Heart right ventricle (tissue), 16 donors: Measurements from ENCODE around the gene SFI1. TPM values are rescaled to one million over a fixed set of nuclear protein-coding genes. Genes with fewer than 3 reads are reported as not detected.

Source experiments
- ATAC-seq, 8 donors: fragments of 200-7000 bp; cut with Tn5 transposase; one replicate each; pipeline ENCODE4 v1.9.1; 2020; ENCODE audit warnings: mild to moderate bottlenecking in 8 of 8, moderate library complexity in 8 of 8, moderate number of reproducible peaks in 1 of 8
- DNase-seq, 2 donors: peaks; one replicate each; pipeline ENCODE4 v3.0.0-alpha.2; 2020
- H3K27ac ChIP-seq, 10 donors: fragments of 200-600 bp; sonication (generic) in 2 of 10; one replicate each; pipeline versions ENCODE4 v1.5.0 to v1.8.0; 2020 to 2022; ENCODE audit warnings: mild to moderate bottlenecking in 3 of 10
- H3K27me3 ChIP-seq, 7 donors: fragments of 200-600 bp; one replicate each; pipeline ENCODE4 v1.8.0; 2021 to 2022; ENCODE audit warnings: mild to moderate bottlenecking in 2 of 7
- H3K36me3 ChIP-seq, 9 donors: fragments of 200-600 bp; sonication (generic) in 1 of 9; one replicate each; pipeline versions ENCODE4 v1.5.0 to v1.8.0; 2020 to 2022; ENCODE audit warnings: mild to moderate bottlenecking in 2 of 9
- H3K4me1 ChIP-seq, 9 donors: fragments of 200-600 bp; sonication (generic) in 1 of 9; one replicate each; pipeline versions ENCODE4 v1.5.0 to v1.8.0; 2020 to 2022; ENCODE audit warnings: mild to moderate bottlenecking in 4 of 9
- H3K4me3 ChIP-seq, 10 donors: fragments of 200-600 bp; sonication (generic) in 2 of 10; one replicate each; pipeline versions ENCODE4 v1.5.0 to v1.8.0; 2020 to 2022; ENCODE audit warnings: mild to moderate bottlenecking in 7 of 10, moderate library complexity in 2 of 10
- H3K9me3 ChIP-seq, 11 donors: fragments of 200-600 bp in 10 of 11; sonication (generic) in 2 of 11; one replicate each; pipeline versions ENCODE4 v1.5.0 to v1.8.0; 2013 to 2022; ENCODE audit warnings: mild to moderate bottlenecking in 2 of 11, control low read depth in 1 of 11, moderate library complexity in 1 of 11
- WGBS, 2 donors: extraction: QIAGEN DNeasy Blood & Tissue Kit; methylation state at CpG; one replicate each; pipeline ENCODE4 v1.1.7; 2013; ENCODE audit warnings: inconsistent platforms in 1 of 2; 5-methylcytosine and 5-hydroxymethylcytosine counted together
- intact Hi-C, 10 donors: fragments of 100-400 bp; cut with DNase I; formaldehyde crosslinking; loops; one replicate each; pipeline versions ENCODE4 v1.11.1 to v1.14.2; 2022
- polyA plus RNA-seq, 2 donors: library from polyadenylated mRNA; stranded (reverse); fragments of 200-250 nt; gene quantifications; one replicate each; pipeline ENCODE4 v1.2.3, GENCODE V29; 2013
- total RNA-seq, 10 donors: library from RNA; stranded (reverse); fragmentation: NEBNext Ultra II Directional in 3 of 10; extraction: Animal tissue kit (Norgen Biotek cat#: 25700) in 3 of 10; gene quantifications; one replicate each; pipeline versions ENCODE4 v1.2.1 to v1.2.4, GENCODE V29; 2021 to 2023
- TF ChIP-seq, protein P1 (sequence below), 9 donors: fragments of 200-600 bp; sonication (generic) in 2 of 9; IDR thresholded peaks; one replicate each; pipeline versions ENCODE4 v1.5.0 to v1.8.0; 2021 to 2022; ENCODE audit warnings: antibody characterized with exemption in 9 of 9, mild to moderate bottlenecking in 5 of 9, moderate library complexity in 1 of 9
- donor health status: Arrhythmogenic right ventricular cardiomyopathy.
- donor health status: ischemic (EF 13 %, LVEDD 7.1; RV severe dilation, severe dysfunction).
- donor health status: healthy with polysubstance abuse.
- donor health status: DM: no; HTN: yes; CAD: no.
- donor health status: DM: no; HTN: no; CAD: no.
- donor health status: ischemic (EF 25% LVEDD 6.9; RV normal size, moderate dysfunction).
- donor health status: ischemic (EF 25% LVEDD 5.7; RV mildly dilated, moderate dysfunction).
- donor health status: healthy.
- donor health status: DM: yes; HTN: yes; CAD: no.
- donor health status: Ischemic cardiomyopathy.
- donor health status: ischemic (EF 35%, LVEDD 5.7; RV mildly dilated, moderate dysfunction).
- donor health status: nonischemic (EF 11% LVEDD 7.7; RV severe dilation, severe dysfunction).
- donor health status: DM: yes; HTN: yes; CAD: no.
- donor health status: PGD.
- donor health status: ischemic (EF 29% LVEDD 5.4; RV normal size, mild dysfunction).
- donor health status: nonischemic (EF 23%, LVEDD 6.1; RV moderate dilation, normal function).

SFI1 gene
- total and polyA plus RNA-seq, 12 donors, result 4.7 to 20.1 (median 7.3) TPM

DNA sequence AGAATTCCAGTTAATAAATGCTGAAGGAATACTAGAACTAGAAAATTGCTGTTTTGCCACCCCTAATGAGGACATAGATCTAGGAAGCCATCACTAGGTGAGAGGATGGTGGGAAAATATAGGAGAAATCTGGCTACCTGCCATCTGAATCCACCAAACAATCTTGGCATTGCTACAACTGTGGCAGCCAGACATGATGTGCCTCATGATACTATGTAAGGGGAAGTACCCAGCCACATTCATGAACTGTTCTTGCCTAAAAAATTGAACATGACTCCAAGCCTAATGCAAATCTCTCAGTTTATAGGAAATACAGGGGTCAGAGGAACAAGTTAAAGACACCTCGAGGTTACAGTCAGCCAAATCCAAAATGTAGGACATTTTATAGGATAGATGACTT lies 72.8 kb downstream of the SFI1 start:
- Histone ChIP-seq H3K4me3 (no peak overlapping the region), H3K9me3 (no peaks in the 10 kb centered on the region), H3K27me3 (no peaks in the 10 kb centered on the region), H3K27ac (no peak overlapping the region), H3K4me1 (no peaks in the 10 kb centered on the region), H3K36me3 (peaks cover 0 to 54% (median 0%) of the 10 kb centered on the region in 9 donors)
- no peak for DNase-seq
- TF ChIP-seq, protein P1, sequence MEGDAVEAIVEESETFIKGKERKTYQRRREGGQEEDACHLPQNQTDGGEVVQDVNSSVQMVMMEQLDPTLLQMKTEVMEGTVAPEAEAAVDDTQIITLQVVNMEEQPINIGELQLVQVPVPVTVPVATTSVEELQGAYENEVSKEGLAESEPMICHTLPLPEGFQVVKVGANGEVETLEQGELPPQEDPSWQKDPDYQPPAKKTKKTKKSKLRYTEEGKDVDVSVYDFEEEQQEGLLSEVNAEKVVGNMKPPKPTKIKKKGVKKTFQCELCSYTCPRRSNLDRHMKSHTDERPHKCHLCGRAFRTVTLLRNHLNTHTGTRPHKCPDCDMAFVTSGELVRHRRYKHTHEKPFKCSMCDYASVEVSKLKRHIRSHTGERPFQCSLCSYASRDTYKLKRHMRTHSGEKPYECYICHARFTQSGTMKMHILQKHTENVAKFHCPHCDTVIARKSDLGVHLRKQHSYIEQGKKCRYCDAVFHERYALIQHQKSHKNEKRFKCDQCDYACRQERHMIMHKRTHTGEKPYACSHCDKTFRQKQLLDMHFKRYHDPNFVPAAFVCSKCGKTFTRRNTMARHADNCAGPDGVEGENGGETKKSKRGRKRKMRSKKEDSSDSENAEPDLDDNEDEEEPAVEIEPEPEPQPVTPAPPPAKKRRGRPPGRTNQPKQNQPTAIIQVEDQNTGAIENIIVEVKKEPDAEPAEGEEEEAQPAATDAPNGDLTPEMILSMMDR (IDR thresholded peaks at IDR 0.05), result no peak
- WGBS, 2 donors, result 91 to 92% methylated on average over 1 of the region's 1 CpG
- intact Hi-C loops, result no loop called here
- ATAC-seq, result no peak

DNA sequence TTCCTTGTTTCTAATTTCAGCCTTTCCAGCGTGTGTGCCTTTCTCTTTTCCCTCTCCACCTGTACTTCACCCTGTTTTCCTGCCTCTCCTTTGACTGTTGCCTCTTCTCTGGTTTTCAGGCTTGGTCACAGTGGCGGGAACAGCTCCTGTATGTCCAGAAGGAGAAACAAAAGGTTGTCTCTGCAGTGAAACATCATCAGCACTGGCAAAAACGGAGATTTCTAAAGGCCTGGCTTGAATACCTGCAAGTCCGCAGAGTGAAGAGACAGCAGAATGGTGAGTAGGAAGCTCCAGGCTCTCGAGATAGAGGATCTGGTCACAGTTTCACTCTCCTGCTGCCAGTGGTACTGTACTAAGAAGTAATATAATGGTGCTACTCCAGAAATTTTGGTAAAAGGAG lies 76.6 kb downstream of the SFI1 start:
- no peak overlapping the region for H3K4me3 ChIP-seq
- ATAC-seq (no peak), DNase-seq (no peak)
- H3K36me3 ChIP-seq, result peaks cover 0 to 67% (median 0%) of the 10 kb centered on the region in 9 donors
- no peaks in the 10 kb centered on the region for H3K27me3 ChIP-seq
- H3K4me1 ChIP-seq, result no peaks in the 10 kb centered on the region
- no peak overlapping the region for H3K27ac ChIP-seq
- no peaks in the 10 kb centered on the region for H3K9me3 ChIP-seq
- TF ChIP-seq, protein P1 (IDR thresholded peaks at IDR 0.05), result no peak
- intact Hi-C loops, result no loop called here
- 79 to 84% methylated on average over 5 of the region's 5 CpGs for WGBS, 2 donors

DNA sequence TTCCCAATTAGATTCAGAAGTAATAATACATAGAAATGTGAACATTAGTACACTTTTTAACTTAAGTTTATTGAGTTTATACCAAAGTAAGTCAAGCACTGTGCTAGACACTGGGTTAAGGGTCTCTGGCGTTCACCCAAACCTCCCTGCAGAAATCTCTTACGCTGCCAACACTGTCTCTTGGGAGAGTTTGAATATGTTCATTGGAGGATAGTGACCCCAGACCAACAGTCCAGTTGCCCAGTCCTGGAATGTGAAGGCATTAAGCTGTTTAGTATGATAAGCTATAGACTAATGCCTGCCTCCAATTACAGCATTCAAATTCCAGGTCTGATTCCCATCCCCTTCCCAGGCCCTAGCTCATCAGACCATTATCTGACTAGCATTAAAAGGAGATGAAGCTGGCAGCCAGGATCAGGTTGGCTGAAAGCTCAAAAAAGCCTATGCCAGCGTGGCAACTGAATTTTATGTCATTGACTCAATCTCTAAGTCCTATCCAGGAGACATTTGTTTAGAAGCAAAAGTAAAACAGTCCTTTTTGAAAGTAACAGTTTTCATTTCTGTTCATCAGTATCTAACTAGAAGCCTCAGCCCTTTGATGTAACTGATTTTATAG lies 77.8 kb downstream of the SFI1 start:
- DNase-seq (no peak), ATAC-seq (no peak)
- intact Hi-C loops, result no loop called here
- Histone ChIP-seq H3K36me3 (peaks cover 0 to 77% (median 0%) of the 10 kb centered on the region in 9 donors), H3K27me3 (no peaks in the 10 kb centered on the region), H3K9me3 (no peaks in the 10 kb centered on the region), H3K4me1 (no peaks in the 10 kb centered on the region), H3K4me3 (no peak overlapping the region), H3K27ac (no peak overlapping the region)
- WGBS, 2 donors, result 78 to 83% methylated on average over 3 of the region's 3 CpGs
- TF ChIP-seq, protein P1 (IDR thresholded peaks at IDR 0.05), result no peak

DNA sequence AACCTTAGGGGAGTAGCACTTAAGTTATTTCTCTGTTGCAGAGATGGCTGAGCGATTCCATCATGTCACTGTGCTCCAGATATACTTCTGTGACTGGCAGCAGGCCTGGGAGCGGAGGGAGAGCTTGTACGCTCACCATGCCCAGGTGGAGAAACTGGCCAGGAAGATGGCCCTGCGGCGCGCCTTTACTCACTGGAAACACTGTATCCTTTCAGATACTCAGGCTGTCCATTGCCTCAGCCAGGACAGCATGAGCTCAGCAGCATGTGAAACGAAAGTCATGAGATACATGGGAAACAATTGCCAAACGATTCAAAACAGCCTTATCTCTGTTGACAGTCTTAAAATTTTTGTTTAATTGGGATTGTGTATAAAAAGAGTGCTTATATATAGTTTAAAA lies 78.9 kb downstream of the SFI1 start:
- Histone ChIP-seq H3K27me3 (no peaks in the 10 kb centered on the region), H3K9me3 (no peaks in the 10 kb centered on the region), H3K4me1 (no peaks in the 10 kb centered on the region), H3K4me3 (no peak overlapping the region), H3K27ac (no peak overlapping the region), H3K36me3 (peaks cover 0 to 77% (median 0%) of the 10 kb centered on the region in 9 donors)
- intact Hi-C loops, result no loop called here
- ATAC-seq (no peak), DNase-seq (no peak)
- WGBS, 2 donors, result 93 to 95% methylated on average over 8 of the region's 8 CpGs
- TF ChIP-seq, protein P1 (IDR thresholded peaks at IDR 0.05), result no peak
